K562 (cell line): ENCODE data around the gene SPTBN4. TPM values are rescaled to one million over a fixed set of nuclear protein-coding genes. Genes with fewer than 3 reads are reported as not detected.

ENCODE experiments used
- ARID2 ChIP-seq: fragments of 450-650 bp; IDR thresholded peaks from 2 replicates; pipeline ENCODE4 v1.6.1; 2017; ENCODE audit warnings: antibody characterized with exemption, mild to moderate bottlenecking
- BRF1 ChIP-seq: IDR thresholded peaks from 3 replicates; pipeline ENCODE4 v1.6.1; 2011; ENCODE audit warnings: borderline replicate concordance, mild to moderate bottlenecking; ENCODE audit not compliant: insufficient read length; ENCODE audit errors: extremely low read depth
- EGR1 ChIP-seq: fragments of 450-650 bp; conservative IDR thresholded peaks from 2 replicates; pipeline ENCODE4 v1.6.1; 2017; ENCODE audit warnings: mild to moderate bottlenecking
- ESRRB ChIP-seq: fragments of 250-450 bp; sonication (Bioruptor Pico); IDR thresholded peaks from 2 replicates; pipeline ENCODE4 v1.5.0; 2020; ENCODE audit warnings: mild to moderate bottlenecking, moderate library complexity, borderline replicate concordance
- FIP1L1 ChIP-seq: fragments of 200-400 bp; formaldehyde crosslinking; IDR thresholded peaks from 2 replicates; pipeline ENCODE4 v1.6.1; 2018; ENCODE audit warnings: mild to moderate bottlenecking, low read depth, low read length; ENCODE audit not compliant: poor library complexity, severe bottlenecking
- JUNB ChIP-seq: fragments of 450-650 bp; formaldehyde crosslinking; conservative IDR thresholded peaks from 2 replicates; pipeline ENCODE4 v1.4.0; 2020; ENCODE audit warnings: mild to moderate bottlenecking
- KLF1 ChIP-seq: fragments of 450-650 bp; IDR thresholded peaks from 2 replicates; pipeline ENCODE4 v1.6.1; 2016; ENCODE audit warnings: missing genetic modification characterization, missing compliant biosample characterization
- MTA3 ChIP-seq: fragments of 450-650 bp; formaldehyde crosslinking; IDR thresholded peaks from 2 replicates; pipeline ENCODE4 v1.6.1; 2017; ENCODE audit warnings: mild to moderate bottlenecking, borderline replicate concordance
- NR3C1 ChIP-seq: sonication (generic); formaldehyde crosslinking; IDR thresholded peaks from 2 replicates; pipeline ENCODE4 v1.8.1; 2022; ENCODE audit warnings: missing genetic modification reagents
- PKNOX1 ChIP-seq: fragments of 450-650 bp; IDR thresholded peaks from 2 replicates; pipeline ENCODE4 v1.6.1; 2016
- POLR2B ChIP-seq: fragments of 450-650 bp; IDR thresholded peaks from 2 replicates; pipeline ENCODE4 v1.6.1; 2018; ENCODE audit warnings: low read depth; ENCODE audit not compliant: partially characterized antibody
- POLR2H ChIP-seq: IDR thresholded peaks from 2 replicates; pipeline ENCODE4 v1.6.1; 2016; ENCODE audit warnings: missing genetic modification characterization, low read depth, mild to moderate bottlenecking, control low read depth, missing compliant biosample characterization, moderate library complexity
- POLR3G ChIP-seq: IDR thresholded peaks from 2 replicates; pipeline ENCODE4 v1.6.1; 2011; ENCODE audit not compliant: insufficient read length, insufficient replicate concordance; ENCODE audit errors: extremely low read depth
- PRMT5 ChIP-seq: sonication (generic); formaldehyde crosslinking; IDR thresholded peaks from 2 replicates; pipeline ENCODE4 v1.5.0; 2020; ENCODE audit warnings: missing genetic modification reagents
- ZBTB17 ChIP-seq: fragments of 450-650 bp; formaldehyde crosslinking; IDR thresholded peaks from 2 replicates; pipeline ENCODE4 v1.4.0; 2020; ENCODE audit warnings: mild to moderate bottlenecking
- ZBTB26 ChIP-seq: fragments of 450-650 bp; formaldehyde crosslinking; IDR thresholded peaks from 2 replicates; pipeline ENCODE4 v1.4.0; 2022; ENCODE audit warnings: missing genetic modification characterization
- ZNF133 ChIP-seq: fragments of 250-450 bp; sonication (Bioruptor Pico); IDR thresholded peaks from 2 replicates; pipeline ENCODE4 v1.4.0; 2020; ENCODE audit warnings: mild to moderate bottlenecking
- ZNF217 ChIP-seq: sonication (generic); formaldehyde crosslinking; IDR thresholded peaks from 2 replicates; pipeline ENCODE4 v1.8.0; 2022; ENCODE audit warnings: mild to moderate bottlenecking, missing genetic modification reagents
- ZNF3 ChIP-seq: fragments of 250-450 bp; sonication (Bioruptor Pico); IDR thresholded peaks from 2 replicates; pipeline ENCODE4 v1.5.0; 2021; ENCODE audit warnings: mild to moderate bottlenecking, moderate library complexity
- ZNF717 ChIP-seq: fragments of 250-450 bp; sonication (Bioruptor Pico); IDR thresholded peaks from 2 replicates; pipeline ENCODE4 v1.5.0; 2021
- ZSCAN32 ChIP-seq: fragments of 450-650 bp; formaldehyde crosslinking; IDR thresholded peaks from 2 replicates; pipeline ENCODE4 v1.4.0; 2020; ENCODE audit warnings: mild to moderate bottlenecking, moderate library complexity
- polyA plus RNA-seq, 8 experiments: library from polyadenylated mRNA; depleted of rRNA in 4 of 8; stranded (reverse) in 5 of 8; unstranded in 3 of 8; fragments of >200 nt; fragmentation: Nextera tagmentation in 2 of 8; fragmentation: Illumina TruSeq in 1 of 8; extraction: Ambion mirVana in 2 of 8; extraction: Trizol in 1 of 8; gene quantifications; 2 replicates each; pipeline versions ENCODE4 v1.2.1 to v1.2.3, GENCODE V29; 2011 to 2014; ENCODE audit warnings: inconsistent platforms in 1 of 8, missing spikeins in 1 of 8
- total RNA-seq, 7 experiments: library from RNA; depleted of rRNA in 6 of 7; stranded (reverse); fragments of >200 nt in 6 of 7; fragmentation: Illumina TruSeq in 2 of 7; extraction: Trizol in 2 of 7; gene quantifications; 2 replicates each; pipeline versions ENCODE4 v1.2.1 to v1.2.3, GENCODE V29; 2011 to 2021; ENCODE audit warnings: low replicate concordance in 1 of 7
- TF ChIP-seq, protein P1 (sequence below): fragments of 450-650 bp; conservative IDR thresholded peaks from 2 replicates; pipeline ENCODE4 v1.6.1; 2016; ENCODE audit warnings: missing genetic modification characterization, low read depth, mild to moderate bottlenecking, missing compliant biosample characterization, moderate library complexity

The SPTBN4 gene
- total and polyA plus RNA-seq, 9 of the 15 experiments (the other 6 are each of a cell fraction or from before 2014, with no cell fraction given): 0.01 to 1.5 (median 0.86) TPM

DNA sequence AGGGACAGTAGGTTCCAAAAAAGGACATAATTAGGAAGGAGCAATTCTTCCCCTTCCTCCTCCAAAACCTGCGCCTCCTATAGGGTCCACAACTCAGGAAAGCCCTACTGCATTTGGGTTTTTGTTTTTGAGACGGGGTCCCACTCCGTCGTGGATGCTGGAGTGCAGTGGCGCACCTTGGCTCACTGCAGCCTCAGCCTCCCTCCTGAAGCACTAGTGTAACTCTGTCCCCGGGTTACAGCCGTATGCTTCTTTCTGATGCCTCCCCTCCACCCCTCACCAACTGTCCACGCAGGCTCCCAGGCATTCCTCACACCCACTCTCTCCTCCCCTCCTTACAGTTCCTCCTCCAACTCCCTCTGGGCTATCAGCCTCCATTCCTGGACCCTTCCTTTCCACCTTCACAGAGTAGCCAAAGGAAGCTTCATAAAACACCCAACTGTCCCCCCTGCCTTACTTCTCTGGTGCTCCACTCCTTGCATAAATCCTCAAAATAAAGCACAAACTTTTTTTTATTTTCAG is 20.5 kb upstream of the SPTBN4 start (continued):
- peak; percentile 74 for TF ChIP-seq POLR2B
- TF ChIP-seq BRF1: no peak
- no peak for TF ChIP-seq KLF1 (tag)
- no peak for TF ChIP-seq ZBTB17 (CRISPR knock-in tag)
- TF ChIP-seq ZBTB26: 0 out of 2 replicates have a peak, but pooled peaks have one; percentile 71
- no peak for TF ChIP-seq ARID2
- no peak for TF ChIP-seq EGR1
- TF ChIP-seq, protein P1, sequence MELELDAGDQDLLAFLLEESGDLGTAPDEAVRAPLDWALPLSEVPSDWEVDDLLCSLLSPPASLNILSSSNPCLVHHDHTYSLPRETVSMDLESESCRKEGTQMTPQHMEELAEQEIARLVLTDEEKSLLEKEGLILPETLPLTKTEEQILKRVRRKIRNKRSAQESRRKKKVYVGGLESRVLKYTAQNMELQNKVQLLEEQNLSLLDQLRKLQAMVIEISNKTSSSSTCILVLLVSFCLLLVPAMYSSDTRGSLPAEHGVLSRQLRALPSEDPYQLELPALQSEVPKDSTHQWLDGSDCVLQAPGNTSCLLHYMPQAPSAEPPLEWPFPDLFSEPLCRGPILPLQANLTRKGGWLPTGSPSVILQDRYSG (tag): no peak
- TF ChIP-seq POLR3G: no peak
- TF ChIP-seq NR3C1: no peak
- TF ChIP-seq ZNF217 (CRISPR knock-in tag): no peak
- no peak for TF ChIP-seq PKNOX1
- peak; percentile 71; the same call in 1 of the 2 replicates for TF ChIP-seq ESRRB (CRISPR knock-in tag)
- no peak for TF ChIP-seq ZSCAN32 (CRISPR knock-in tag)
- TF ChIP-seq FIP1L1: no peak
- peak; percentile 57 for TF ChIP-seq POLR2H (tag)
- TF ChIP-seq ZNF3 (CRISPR knock-in tag): peak; percentile 14; the same call in 1 of the 2 replicates
- TF ChIP-seq MTA3: 0 out of 2 replicates have a peak, but pooled peaks have one; percentile 41
- TF ChIP-seq ZNF717 (CRISPR knock-in tag): 0 out of 2 replicates have a peak, but pooled peaks have one; percentile 61
- no peak for TF ChIP-seq JUNB (CRISPR knock-in tag)
- TF ChIP-seq ZNF133 (CRISPR knock-in tag): no peak
- TF ChIP-seq PRMT5 (CRISPR knock-in tag): no peak
